HepG2 (cell line): Measurements from ENCODE around the gene NAA25. TPM values are rescaled to one million over a fixed set of nuclear protein-coding genes. Genes with fewer than 3 reads are reported as not detected.

ENCODE experiments used
- ARNTL ChIP-seq: sonication (generic); formaldehyde crosslinking; IDR thresholded peaks from 2 replicates; pipeline ENCODE4 v1.4.0; 2020; ENCODE audit warnings: mild to moderate bottlenecking, missing genetic modification reagents
- FUBP1 ChIP-seq: sonication (generic); formaldehyde crosslinking; IDR thresholded peaks from 2 replicates; pipeline ENCODE4 v1.5.1; 2020; ENCODE audit warnings: missing genetic modification reagents, mild to moderate bottlenecking, borderline replicate concordance
- GATA4 ChIP-seq: sonication (generic); IDR thresholded peaks from 2 replicates; pipeline ENCODE4 v1.6.1; 2016; ENCODE audit warnings: antibody characterized with exemption, low read depth, borderline replicate concordance
- GLI4 ChIP-seq: sonication (generic); formaldehyde crosslinking; IDR thresholded peaks from 2 replicates; pipeline ENCODE4 v1.5.1; 2020; ENCODE audit warnings: missing genetic modification reagents, mild to moderate bottlenecking, moderate library complexity, borderline replicate concordance
- MIXL1 ChIP-seq: IDR thresholded peaks from 2 replicates; pipeline ENCODE4 v1.6.1; 2016
- NR2F1 ChIP-seq, 2 experiments: fragments of 450-650 bp in 1 of 2; formaldehyde crosslinking in 1 of 2; IDR thresholded peaks; 2 replicates each; pipeline versions ENCODE4 v1.5.0 to v1.6.1; 2016 to 2020; ENCODE audit warnings: mild to moderate bottlenecking in 1 of 2, missing compliant biosample characterization in 1 of 2, missing genetic modification reagents in 1 of 2, moderate library complexity in 1 of 2
- NR2F6 ChIP-seq, 2 experiments: IDR thresholded peaks; 2 replicates each; pipeline ENCODE4 v1.6.1; 2016; ENCODE audit warnings: antibody characterized with exemption in 1 of 2, mild to moderate bottlenecking in 1 of 2
- POGZ ChIP-seq: sonication (generic); formaldehyde crosslinking; IDR thresholded peaks from 2 replicates; pipeline ENCODE4 v1.4.0; 2020; ENCODE audit warnings: mild to moderate bottlenecking, missing genetic modification reagents
- RAD21 ChIP-seq: fragments of 450-650 bp; formaldehyde crosslinking; IDR thresholded peaks from 2 replicates; pipeline ENCODE4 v1.5.0; 2020; ENCODE audit warnings: mild to moderate bottlenecking
- ZNF567 ChIP-seq: sonication (generic); formaldehyde crosslinking; IDR thresholded peaks from 2 replicates; pipeline ENCODE4 v1.8.1; 2023; ENCODE audit warnings: mild to moderate bottlenecking, missing genetic modification reagents, borderline replicate concordance
- ZNF746 ChIP-seq: sonication (generic); formaldehyde crosslinking; IDR thresholded peaks from 2 replicates; pipeline ENCODE4 v1.8.0; 2022; ENCODE audit warnings: mild to moderate bottlenecking, missing genetic modification reagents
- ZNF777 ChIP-seq: sonication (generic); formaldehyde crosslinking; IDR thresholded peaks from 2 replicates; pipeline ENCODE4 v1.4.0; 2020; ENCODE audit warnings: missing genetic modification reagents
- ZNF850 ChIP-seq: sonication (generic); formaldehyde crosslinking; conservative IDR thresholded peaks from 2 replicates; pipeline ENCODE4 v1.9.0; 2021; ENCODE audit warnings: mild to moderate bottlenecking, missing genetic modification reagents
- ZSCAN30 ChIP-seq: sonication (generic); formaldehyde crosslinking; IDR thresholded peaks from 2 replicates; pipeline ENCODE4 v1.5.0; 2020; ENCODE audit warnings: mild to moderate bottlenecking, missing genetic modification reagents
- polyA plus RNA-seq, 8 experiments: library from polyadenylated mRNA; depleted of rRNA in 3 of 8; stranded (reverse) in 7 of 8; unstranded in 1 of 8; fragments of >200 nt; fragmentation: Illumina TruSeq in 4 of 8; extraction: Trizol in 4 of 8; gene quantifications; 2 replicates each; pipeline versions ENCODE4 v1.2.1 to v1.2.3, GENCODE V29; 2011 to 2016; ENCODE audit warnings: low read depth in 4 of 8, missing spikeins in 1 of 8, mixed read lengths in 1 of 8; ENCODE audit not compliant: insufficient read depth in 1 of 8
- total RNA-seq, 5 experiments: library from RNA; depleted of rRNA; stranded (reverse); fragments of >200 nt; fragmentation: Illumina TruSeq; extraction: Trizol; gene quantifications; 2 replicates each; pipeline ENCODE4 v1.2.3, GENCODE V29; 2016; ENCODE audit warnings: low read depth in 1 of 5
- TF ChIP-seq, protein P1 (sequence below): sonication (generic); formaldehyde crosslinking; IDR thresholded peaks from 2 replicates; pipeline ENCODE4 v1.4.0; 2020; ENCODE audit warnings: missing genetic modification reagents
- TF ChIP-seq, protein P2 (sequence below): sonication (generic); formaldehyde crosslinking; IDR thresholded peaks from 2 replicates; pipeline ENCODE4; 2020; ENCODE audit warnings: missing genetic modification reagents, mild to moderate bottlenecking, borderline replicate concordance
- TF ChIP-seq, protein P3 (sequence below): sonication (generic); formaldehyde crosslinking; conservative IDR thresholded peaks from 2 replicates; pipeline ENCODE4 v1.5.0; 2020; ENCODE audit warnings: missing genetic modification reagents
- TF ChIP-seq, protein P4 (sequence below): fragments of 450-650 bp; IDR thresholded peaks from 2 replicates; pipeline ENCODE4 v1.6.1; 2017
- TF ChIP-seq, protein P5 (sequence below): sonication (generic); formaldehyde crosslinking; IDR thresholded peaks from 2 replicates; pipeline ENCODE4 v1.4.0; 2020; ENCODE audit warnings: mild to moderate bottlenecking, missing genetic modification reagents, borderline replicate concordance

The NAA25 gene
- total and polyA plus RNA-seq, 2 of the 13 experiments (the other 11 are each of a cell fraction or from before 2014, with no cell fraction given) = 11.4 to 32.0 TPM

DNA sequence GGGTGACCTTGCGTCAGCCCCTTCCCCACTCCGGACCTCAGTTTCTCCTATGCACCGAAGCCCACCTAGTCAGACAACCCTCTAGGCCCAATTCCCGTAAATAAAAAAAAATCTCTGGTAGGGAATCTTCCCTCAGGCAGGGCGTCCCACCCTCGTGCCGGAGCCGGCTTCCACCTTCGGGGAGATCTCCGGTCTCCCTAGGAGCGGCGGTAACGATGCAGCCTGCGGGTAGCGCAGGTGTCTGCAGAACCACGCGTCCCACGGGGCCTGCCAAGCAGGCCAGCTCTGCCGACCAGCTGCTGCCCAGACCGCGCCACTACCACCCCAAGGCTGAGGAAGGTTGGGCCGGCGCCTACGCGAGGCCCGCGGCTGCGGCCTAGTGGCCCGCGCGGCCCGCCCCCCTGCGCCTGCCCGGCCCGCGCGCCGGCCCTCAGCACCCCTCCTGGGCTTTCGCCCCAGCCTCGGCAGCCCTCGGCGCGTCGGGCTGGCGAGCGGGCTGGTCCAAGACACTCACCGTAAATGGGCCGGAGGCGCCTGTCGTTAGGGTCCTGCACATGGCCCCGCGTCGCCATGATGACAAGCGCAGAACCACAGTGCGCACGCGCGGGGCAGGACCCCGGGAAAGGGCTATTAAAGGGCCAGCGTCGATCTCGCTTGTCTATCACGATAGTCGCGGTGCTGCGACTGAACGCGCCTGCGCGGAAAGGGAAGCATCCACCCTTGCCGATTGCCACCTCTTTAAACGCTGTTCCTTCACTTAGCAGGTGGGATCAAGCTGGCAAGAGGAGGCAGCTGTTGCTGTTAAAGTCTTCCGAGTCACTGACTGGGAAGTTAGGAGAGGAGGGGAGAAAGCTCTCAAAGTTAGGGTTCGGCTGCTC lies at the start of gene NAA25 (continued):
- no peak for TF ChIP-seq POGZ
- no peak for TF ChIP-seq GLI4
- no peak for TF ChIP-seq ZNF746
- TF ChIP-seq ZNF567 (CRISPR knock-in tag) = no peak
- no peak; the same call in 1 of the 2 replicates for TF ChIP-seq ZNF777 (CRISPR knock-in tag)
- no peak for TF ChIP-seq MIXL1
- TF ChIP-seq ZSCAN30 (CRISPR knock-in tag) = no peak
- no peak for TF ChIP-seq RAD21 (CRISPR knock-in tag)
- TF ChIP-seq, protein P1, sequence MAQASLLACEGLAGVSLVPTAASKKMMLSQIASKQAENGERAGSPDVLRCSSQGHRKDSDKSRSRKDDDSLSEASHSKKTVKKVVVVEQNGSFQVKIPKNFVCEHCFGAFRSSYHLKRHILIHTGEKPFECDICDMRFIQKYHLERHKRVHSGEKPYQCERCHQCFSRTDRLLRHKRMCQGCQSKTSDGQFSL = no peak
- no peak for TF ChIP-seq FUBP1 (CRISPR knock-in tag)
- TF ChIP-seq, protein P2, sequence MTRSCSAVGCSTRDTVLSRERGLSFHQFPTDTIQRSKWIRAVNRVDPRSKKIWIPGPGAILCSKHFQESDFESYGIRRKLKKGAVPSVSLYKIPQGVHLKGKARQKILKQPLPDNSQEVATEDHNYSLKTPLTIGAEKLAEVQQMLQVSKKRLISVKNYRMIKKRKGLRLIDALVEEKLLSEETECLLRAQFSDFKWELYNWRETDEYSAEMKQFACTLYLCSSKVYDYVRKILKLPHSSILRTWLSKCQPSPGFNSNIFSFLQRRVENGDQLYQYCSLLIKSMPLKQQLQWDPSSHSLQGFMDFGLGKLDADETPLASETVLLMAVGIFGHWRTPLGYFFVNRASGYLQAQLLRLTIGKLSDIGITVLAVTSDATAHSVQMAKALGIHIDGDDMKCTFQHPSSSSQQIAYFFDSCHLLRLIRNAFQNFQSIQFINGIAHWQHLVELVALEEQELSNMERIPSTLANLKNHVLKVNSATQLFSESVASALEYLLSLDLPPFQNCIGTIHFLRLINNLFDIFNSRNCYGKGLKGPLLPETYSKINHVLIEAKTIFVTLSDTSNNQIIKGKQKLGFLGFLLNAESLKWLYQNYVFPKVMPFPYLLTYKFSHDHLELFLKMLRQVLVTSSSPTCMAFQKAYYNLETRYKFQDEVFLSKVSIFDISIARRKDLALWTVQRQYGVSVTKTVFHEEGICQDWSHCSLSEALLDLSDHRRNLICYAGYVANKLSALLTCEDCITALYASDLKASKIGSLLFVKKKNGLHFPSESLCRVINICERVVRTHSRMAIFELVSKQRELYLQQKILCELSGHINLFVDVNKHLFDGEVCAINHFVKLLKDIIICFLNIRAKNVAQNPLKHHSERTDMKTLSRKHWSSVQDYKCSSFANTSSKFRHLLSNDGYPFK (CRISPR knock-in tag) = no peak
- no peak for TF ChIP-seq ZNF850 (CRISPR knock-in tag)
- TF ChIP-seq, protein P3, sequence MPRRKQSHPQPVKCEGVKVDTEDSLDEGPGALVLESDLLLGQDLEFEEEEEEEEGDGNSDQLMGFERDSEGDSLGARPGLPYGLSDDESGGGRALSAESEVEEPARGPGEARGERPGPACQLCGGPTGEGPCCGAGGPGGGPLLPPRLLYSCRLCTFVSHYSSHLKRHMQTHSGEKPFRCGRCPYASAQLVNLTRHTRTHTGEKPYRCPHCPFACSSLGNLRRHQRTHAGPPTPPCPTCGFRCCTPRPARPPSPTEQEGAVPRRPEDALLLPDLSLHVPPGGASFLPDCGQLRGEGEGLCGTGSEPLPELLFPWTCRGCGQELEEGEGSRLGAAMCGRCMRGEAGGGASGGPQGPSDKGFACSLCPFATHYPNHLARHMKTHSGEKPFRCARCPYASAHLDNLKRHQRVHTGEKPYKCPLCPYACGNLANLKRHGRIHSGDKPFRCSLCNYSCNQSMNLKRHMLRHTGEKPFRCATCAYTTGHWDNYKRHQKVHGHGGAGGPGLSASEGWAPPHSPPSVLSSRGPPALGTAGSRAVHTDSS = no peak
- no peak for TF ChIP-seq GATA4
- TF ChIP-seq NR2F1 (CRISPR knock-in tag; IDR thresholded peaks at IDR 0.05) = no peak
- no peak for TF ChIP-seq NR2F6 (IDR thresholded peaks at IDR 0.05)
- peak; percentile 14; the same call in 1 of the 2 replicates for TF ChIP-seq NR2F6 (CRISPR knock-in tag; IDR thresholded peaks at IDR 0.05)
- TF ChIP-seq, protein P4, sequence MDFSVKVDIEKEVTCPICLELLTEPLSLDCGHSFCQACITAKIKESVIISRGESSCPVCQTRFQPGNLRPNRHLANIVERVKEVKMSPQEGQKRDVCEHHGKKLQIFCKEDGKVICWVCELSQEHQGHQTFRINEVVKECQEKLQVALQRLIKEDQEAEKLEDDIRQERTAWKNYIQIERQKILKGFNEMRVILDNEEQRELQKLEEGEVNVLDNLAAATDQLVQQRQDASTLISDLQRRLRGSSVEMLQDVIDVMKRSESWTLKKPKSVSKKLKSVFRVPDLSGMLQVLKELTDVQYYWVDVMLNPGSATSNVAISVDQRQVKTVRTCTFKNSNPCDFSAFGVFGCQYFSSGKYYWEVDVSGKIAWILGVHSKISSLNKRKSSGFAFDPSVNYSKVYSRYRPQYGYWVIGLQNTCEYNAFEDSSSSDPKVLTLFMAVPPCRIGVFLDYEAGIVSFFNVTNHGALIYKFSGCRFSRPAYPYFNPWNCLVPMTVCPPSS = no peak
- TF ChIP-seq, protein P5, sequence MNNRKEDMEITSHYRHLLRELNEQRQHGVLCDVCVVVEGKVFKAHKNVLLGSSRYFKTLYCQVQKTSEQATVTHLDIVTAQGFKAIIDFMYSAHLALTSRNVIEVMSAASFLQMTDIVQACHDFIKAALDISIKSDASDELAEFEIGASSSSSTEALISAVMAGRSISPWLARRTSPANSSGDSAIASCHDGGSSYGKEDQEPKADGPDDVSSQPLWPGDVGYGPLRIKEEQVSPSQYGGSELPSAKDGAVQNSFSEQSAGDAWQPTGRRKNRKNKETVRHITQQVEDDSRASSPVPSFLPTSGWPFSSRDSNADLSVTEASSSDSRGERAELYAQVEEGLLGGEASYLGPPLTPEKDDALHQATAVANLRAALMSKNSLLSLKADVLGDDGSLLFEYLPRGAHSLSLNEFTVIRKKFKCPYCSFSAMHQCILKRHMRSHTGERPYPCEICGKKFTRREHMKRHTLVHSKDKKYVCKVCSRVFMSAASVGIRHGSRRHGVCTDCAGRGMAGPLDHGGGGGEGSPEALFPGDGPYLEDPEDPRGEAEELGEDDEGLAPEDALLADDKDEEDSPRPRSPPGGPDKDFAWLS (CRISPR knock-in tag) = no peak
- TF ChIP-seq ARNTL (CRISPR knock-in tag) = no peak
